ENCODE data around the gene OR2T1. TPM values are rescaled to one million over a fixed set of nuclear protein-coding genes. Genes with fewer than 3 reads are reported as not detected.

OR2T1 gene
- total and polyA plus RNA-seq, 4 experiments from 2014 or later = not detected

DNA sequence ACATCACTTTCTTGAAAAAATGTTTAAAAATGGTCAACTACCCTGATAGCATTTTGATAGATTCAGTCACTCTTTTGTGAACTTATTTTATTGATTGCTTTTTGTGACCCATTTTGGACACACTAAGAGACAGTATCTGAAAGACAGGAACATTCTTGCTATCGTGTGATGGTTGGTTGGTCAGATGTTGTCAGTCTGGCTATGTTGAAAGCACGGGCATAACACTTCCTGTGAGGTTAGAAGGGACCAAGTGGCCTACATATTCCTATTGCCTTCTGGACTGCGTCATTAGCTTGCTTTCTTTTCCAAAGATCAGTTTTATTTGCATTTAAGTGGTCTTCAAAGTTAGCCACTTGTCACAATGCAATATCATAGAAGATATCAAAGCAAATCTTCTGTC lies 25.9 kb upstream of the OR2T1 start:
- H3K4me3 ChIP-seq (ENCODE audit: low read length in 2 of 2) = no peak overlapping the region
- peaks cover 0 to 1% (median 0%) of the 10 kb centered on the region in 8 donors for H3K9me3 Mint-ChIP-seq
- no peak overlapping the region for H3K27ac Mint-ChIP-seq
- intact Hi-C loops (cut with micrococcal nuclease) = no loop called here
- peaks cover 0 to 7% (median under 1%) of the 10 kb centered on the region in 4 donors for H3K4me1 Mint-ChIP-seq
- ChIA-PET POLR2A (ENCODE audit: partially characterized antibody) (no interaction called here), CTCF (ENCODE audit: partially characterized antibody) (no interaction called here)
- no peaks in the 10 kb centered on the region for H3K27me3 ChIP-seq (ENCODE audit: insufficient read depth, low read length)
- no peak overlapping the region for H3K4me3 Mint-ChIP-seq
- H3K36me3 Mint-ChIP-seq = no peaks in the 10 kb centered on the region
- DNase-seq = no peak
- H3K9me3 ChIP-seq (ENCODE audit: control insufficient read depth in 1 of 2, low read length in 2 of 2) = no peaks in the 10 kb centered on the region
- H3K27ac ChIP-seq (ENCODE audit: low read depth, low read length) = no peak overlapping the region
- H3K27me3 Mint-ChIP-seq = peaks cover 0 to 7% of the 10 kb centered on the region in 2 donors
- no peaks in the 10 kb centered on the region for H3K4me1 ChIP-seq (ENCODE audit: insufficient read depth, low read length)
- no peaks in the 10 kb centered on the region for H3K36me3 ChIP-seq (ENCODE audit: insufficient read depth, low read length)

GRCh38 chr1:248380854-248381253 lies 22.0 kb upstream of the OR2T1 start:
- intact Hi-C loops (cut with micrococcal nuclease) = no loop called here
- Mint-ChIP-seq H3K9me3 (no peaks in the 10 kb centered on the region), H3K27me3 (peaks cover 0 to 6% of the 10 kb centered on the region in 2 donors), H3K27ac (no peak overlapping the region), H3K36me3 (no peaks in the 10 kb centered on the region), H3K4me1 (no peaks in the 10 kb centered on the region), H3K4me3 (no peak overlapping the region)
- CTCF ChIA-PET (ENCODE audit: partially characterized antibody) = no interaction called here
- POLR2A ChIA-PET (ENCODE audit: partially characterized antibody) = no interaction called here
- Histone ChIP-seq H3K4me1 (ENCODE audit: insufficient read depth, low read length) (no peaks in the 10 kb centered on the region), H3K36me3 (ENCODE audit: insufficient read depth, low read length) (no peaks in the 10 kb centered on the region), H3K4me3 (ENCODE audit: low read length in 2 of 2) (no peak overlapping the region), H3K27me3 (ENCODE audit: insufficient read depth, low read length) (no peaks in the 10 kb centered on the region), H3K27ac (ENCODE audit: low read depth, low read length) (no peak overlapping the region), H3K9me3 (ENCODE audit: control insufficient read depth in 1 of 2, low read length in 2 of 2) (no peaks in the 10 kb centered on the region)
- DNase-seq = no peak

- no peaks in the 10 kb centered on the region for H3K4me1 ChIP-seq (ENCODE audit: insufficient read depth, low read length)
- Mint-ChIP-seq H3K27me3 (peaks cover 11 to 14% of the 10 kb centered on the region in 2 donors), H3K4me3 (no peak overlapping the region), H3K4me1 (no peaks in the 10 kb centered on the region), H3K27ac (no peak overlapping the region), H3K9me3 (peaks cover 0 to 3% (median 0%) of the 10 kb centered on the region in 8 donors), H3K36me3 (no peaks in the 10 kb centered on the region)
- no peaks in the 10 kb centered on the region for H3K36me3 ChIP-seq (ENCODE audit: insufficient read depth, low read length)
- no peaks in the 10 kb centered on the region for H3K27me3 ChIP-seq (ENCODE audit: insufficient read depth, low read length)
- H3K9me3 ChIP-seq (ENCODE audit: control insufficient read depth in 1 of 2, low read length in 2 of 2) = no peaks in the 10 kb centered on the region
- ChIA-PET CTCF (ENCODE audit: partially characterized antibody) (no interaction called here), POLR2A (ENCODE audit: partially characterized antibody) (no interaction called here)
- intact Hi-C loops (cut with micrococcal nuclease) = no loop called here
- H3K27ac ChIP-seq (ENCODE audit: low read depth, low read length) = no peak overlapping the region
- no peak for DNase-seq
- H3K4me3 ChIP-seq (ENCODE audit: low read length in 2 of 2) = no peak overlapping the region
Measured at GRCh38 chr1:248388426-248388825, 14.4 kb upstream of the OR2T1 start.

GRCh38 chr1:248393050-248393449 lies 9.8 kb upstream of the OR2T1 start:
- peaks cover 0 to 17% (median 8%) of the 10 kb centered on the region in 8 donors for H3K9me3 Mint-ChIP-seq
- intact Hi-C loops (cut with micrococcal nuclease) = no loop called here
- ChIA-PET POLR2A (ENCODE audit: partially characterized antibody) (no interaction called here), CTCF (ENCODE audit: partially characterized antibody) (no interaction called here)
- H3K4me1 ChIP-seq (ENCODE audit: insufficient read depth, low read length) = no peaks in the 10 kb centered on the region
- no peak overlapping the region for H3K27ac ChIP-seq (ENCODE audit: low read depth, low read length)
- no peaks in the 10 kb centered on the region for H3K27me3 ChIP-seq (ENCODE audit: insufficient read depth, low read length)
- DNase-seq = no peak
- H3K4me3 Mint-ChIP-seq = no peak overlapping the region
- no peak overlapping the region for H3K27ac Mint-ChIP-seq
- no peaks in the 10 kb centered on the region for H3K9me3 ChIP-seq (ENCODE audit: control insufficient read depth in 1 of 2, low read length in 2 of 2)
- no peak overlapping the region for H3K4me3 ChIP-seq (ENCODE audit: low read length in 2 of 2)
- peaks cover 13 to 17% of the 10 kb centered on the region in 2 donors for H3K27me3 Mint-ChIP-seq
- no peaks in the 10 kb centered on the region for H3K36me3 Mint-ChIP-seq
- no peaks in the 10 kb centered on the region for H3K36me3 ChIP-seq (ENCODE audit: insufficient read depth, low read length)
- no peaks in the 10 kb centered on the region for H3K4me1 Mint-ChIP-seq

DNA sequence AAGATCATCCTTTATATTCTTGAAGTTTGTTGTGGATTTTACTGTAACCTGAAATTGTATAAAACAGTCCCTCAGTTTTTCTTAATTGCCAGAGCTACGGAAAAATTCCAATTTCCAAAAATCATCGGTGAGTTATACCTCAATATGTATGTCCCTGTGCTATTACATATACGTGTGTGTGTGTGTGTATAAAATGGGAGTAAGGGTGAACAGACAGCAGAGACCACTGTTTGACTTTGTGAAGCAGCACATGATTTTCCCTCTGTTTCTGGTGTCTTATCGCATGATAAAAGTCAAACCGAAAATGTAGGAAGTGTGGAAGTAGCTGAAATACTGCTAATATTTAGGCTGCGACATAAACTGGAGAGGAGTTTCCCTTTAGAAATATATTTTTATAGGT lies 1.2 kb downstream of the OR2T1 start:
- Mint-ChIP-seq H3K4me1 (no peaks in the 10 kb centered on the region), H3K27me3 (no peaks in the 10 kb centered on the region), H3K9me3 (peaks cover 0 to 6% (median 1%) of the 10 kb centered on the region in 8 donors), H3K27ac (peak overlapping the region in 2 of 7 donors; percentile 0 to 1), H3K36me3 (no peaks in the 10 kb centered on the region), H3K4me3 (no peak overlapping the region)
- DNase-seq = peak in 3 of 5 donors; percentile 3 to 21 (median 9)
- Histone ChIP-seq H3K4me3 (ENCODE audit: low read length in 2 of 2) (no peak overlapping the region), H3K9me3 (ENCODE audit: control insufficient read depth in 1 of 2, low read length in 2 of 2) (no peaks in the 10 kb centered on the region), H3K27ac (ENCODE audit: low read depth, low read length) (no peak overlapping the region), H3K4me1 (ENCODE audit: insufficient read depth, low read length) (no peaks in the 10 kb centered on the region), H3K36me3 (ENCODE audit: insufficient read depth, low read length) (no peaks in the 10 kb centered on the region), H3K27me3 (ENCODE audit: insufficient read depth, low read length) (no peaks in the 10 kb centered on the region)
- ChIA-PET POLR2A (ENCODE audit: partially characterized antibody) (no interaction called here), CTCF (ENCODE audit: partially characterized antibody) (interaction anchor here (0.5 to 1.9 kb wide), 11 partner anchors 9 to 1257 kb away, joined by 3 to 13 read pairs (median 4); no protein-coding TSS in a partner anchor)
- intact Hi-C loops (cut with micrococcal nuclease) = loop anchor here (1.0 kb wide), 2 partner anchors 283 to 403 kb away; no protein-coding TSS in a partner anchor

DNA sequence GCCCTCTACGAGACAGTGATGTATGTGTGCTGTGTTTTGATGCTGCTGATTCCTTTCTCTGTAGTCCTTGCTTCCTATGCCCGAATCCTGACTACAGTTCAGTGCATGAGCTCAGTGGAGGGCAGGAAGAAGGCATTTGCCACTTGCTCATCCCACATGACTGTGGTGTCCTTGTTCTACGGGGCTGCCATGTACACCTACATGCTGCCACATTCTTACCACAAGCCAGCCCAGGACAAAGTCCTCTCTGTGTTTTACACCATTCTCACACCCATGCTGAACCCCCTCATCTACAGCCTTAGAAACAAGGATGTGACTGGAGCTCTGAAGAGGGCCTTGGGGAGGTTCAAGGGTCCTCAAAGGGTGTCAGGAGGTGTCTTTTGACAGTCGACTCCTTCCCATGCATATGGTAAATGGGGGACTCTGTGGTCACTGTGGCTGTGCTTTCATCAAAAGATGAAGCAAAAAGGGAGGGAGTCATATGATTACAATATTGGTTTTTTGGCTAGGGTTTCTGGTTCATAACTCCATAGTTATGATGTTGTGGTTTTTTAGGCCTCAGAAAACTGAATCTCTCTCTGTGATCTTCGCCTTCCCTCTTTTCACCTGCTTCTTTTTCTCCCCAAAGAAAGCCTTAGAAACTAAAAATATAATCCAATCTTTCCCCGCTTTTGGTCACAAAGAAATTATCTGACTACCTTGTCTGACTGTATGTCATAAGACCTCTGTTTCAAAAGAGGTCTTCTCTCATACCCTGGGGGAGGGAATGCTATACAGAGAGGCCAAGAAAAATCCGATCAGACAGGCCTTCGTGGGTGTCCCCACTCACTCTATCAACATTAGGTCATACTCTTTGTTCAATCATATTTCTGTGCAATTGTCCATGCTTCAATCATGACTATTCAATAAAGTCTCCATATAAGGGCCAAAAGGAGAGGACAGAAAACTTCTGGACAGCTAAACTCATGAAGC lies 4.2 kb downstream of the OR2T1 start:
- no peak for DNase-seq
- H3K9me3 Mint-ChIP-seq = peaks cover 0 to 21% (median 15%) of the 10 kb centered on the region in 8 donors
- no peak overlapping the region for H3K27ac ChIP-seq (ENCODE audit: low read depth, low read length)
- no peak overlapping the region for H3K4me3 ChIP-seq (ENCODE audit: low read length in 2 of 2)
- no peaks in the 10 kb centered on the region for H3K4me1 Mint-ChIP-seq
- CTCF ChIA-PET (ENCODE audit: partially characterized antibody) = no interaction called here
- no peaks in the 10 kb centered on the region for H3K27me3 Mint-ChIP-seq
- H3K27me3 ChIP-seq (ENCODE audit: insufficient read depth, low read length) = no peaks in the 10 kb centered on the region
- H3K9me3 ChIP-seq (ENCODE audit: control insufficient read depth in 1 of 2, low read length in 2 of 2) = no peaks in the 10 kb centered on the region
- no peaks in the 10 kb centered on the region for H3K36me3 ChIP-seq (ENCODE audit: insufficient read depth, low read length)
- H3K27ac Mint-ChIP-seq = no peak overlapping the region
- intact Hi-C loops (cut with micrococcal nuclease) = no loop called here
- no peak overlapping the region for H3K4me3 Mint-ChIP-seq
- POLR2A ChIA-PET (ENCODE audit: partially characterized antibody) = no interaction called here
- no peaks in the 10 kb centered on the region for H3K4me1 ChIP-seq (ENCODE audit: insufficient read depth, low read length)
- H3K36me3 Mint-ChIP-seq = no peaks in the 10 kb centered on the region

- Mint-ChIP-seq H3K9me3 (peaks cover 0 to 25% (median 12%) of the 10 kb centered on the region in 8 donors), H3K4me3 (no peak overlapping the region), H3K4me1 (peaks cover 15 to 31% (median 23%) of the 10 kb centered on the region in 4 donors), H3K36me3 (peaks cover 4% of the 10 kb centered on the region in 2 donors), H3K27ac (peak overlapping the region in 1 of 7 donors; percentile 1), H3K27me3 (no peaks in the 10 kb centered on the region)
- Histone ChIP-seq H3K27ac (ENCODE audit: low read depth, low read length) (no peak overlapping the region), H3K27me3 (ENCODE audit: insufficient read depth, low read length) (no peaks in the 10 kb centered on the region), H3K9me3 (ENCODE audit: control insufficient read depth in 1 of 2, low read length in 2 of 2) (no peaks in the 10 kb centered on the region), H3K4me1 (ENCODE audit: insufficient read depth, low read length) (peaks cover 21% of the 10 kb centered on the region), H3K4me3 (ENCODE audit: low read length in 2 of 2) (no peak overlapping the region), H3K36me3 (ENCODE audit: insufficient read depth, low read length) (no peaks in the 10 kb centered on the region)
- no peak for DNase-seq
- intact Hi-C loops (cut with micrococcal nuclease) = no loop called here
- CTCF ChIA-PET (ENCODE audit: partially characterized antibody) = no interaction called here
- POLR2A ChIA-PET (ENCODE audit: partially characterized antibody) = no interaction called here
Measured at GRCh38 chr1:248416226-248416625, 13.4 kb downstream of the OR2T1 start.

Data from CD4-positive, alpha-beta memory T cell (primary cell).